Trophoblast cell (in vitro differentiated cells and primary cell): ENCODE data around the gene APOA4.

Experiments used
- DNase-seq, 2 donors: peaks; one replicate each; pipeline ENCODE4 v3.0.0-alpha.2; 2016
- H2AFZ ChIP-seq: 2 replicates; pipeline ENCODE4 v1.6.1; 2013; ENCODE audit warnings: low read length, moderate library complexity, mild to moderate bottlenecking; ENCODE audit not compliant: insufficient read depth, poor library complexity
- H2AK5ac ChIP-seq: 2 replicates; pipeline ENCODE4 v1.6.1; 2013; ENCODE audit warnings: mild to moderate bottlenecking, low read length
- H2BK120ac ChIP-seq: 2 replicates; pipeline ENCODE4 v1.6.1; 2013; ENCODE audit warnings: low read length, mild to moderate bottlenecking, moderate library complexity; ENCODE audit not compliant: insufficient read depth, poor library complexity
- H2BK12ac ChIP-seq: 2 replicates; pipeline ENCODE4 v1.6.1; 2013; ENCODE audit warnings: mild to moderate bottlenecking, low read length, moderate library complexity
- H2BK5ac ChIP-seq: 2 replicates; pipeline ENCODE4 v1.6.1; 2013; ENCODE audit warnings: low read length, low read depth, moderate library complexity, mild to moderate bottlenecking; ENCODE audit not compliant: poor library complexity
- H3K14ac ChIP-seq: 2 replicates; pipeline ENCODE4 v1.6.1; 2013; ENCODE audit warnings: mild to moderate bottlenecking, low read length
- H3K18ac ChIP-seq: 2 replicates; pipeline ENCODE4 v1.6.1; 2013; ENCODE audit warnings: mild to moderate bottlenecking, low read length
- H3K23ac ChIP-seq: 2 replicates; pipeline ENCODE4 v1.6.1; 2013; ENCODE audit warnings: low read length
- H3K27ac ChIP-seq: 2 replicates; pipeline ENCODE4 v1.5.1; 2013; ENCODE audit warnings: low read depth, mild to moderate bottlenecking, inconsistent platforms, low read length, moderate library complexity
- H3K27me3 ChIP-seq: 2 replicates; pipeline ENCODE4 v1.6.1; 2013; ENCODE audit warnings: inconsistent platforms, mild to moderate bottlenecking, low read length, moderate library complexity; ENCODE audit not compliant: insufficient read depth
- H3K36me3 ChIP-seq, 2 experiments: 1 replicate in 1 of 2; 2 replicates in 1 of 2; pipeline ENCODE4 v1.6.1; 2013; ENCODE audit warnings: low read length in 2 of 2, mild to moderate bottlenecking in 2 of 2, moderate library complexity in 1 of 2; ENCODE audit not compliant: insufficient read depth in 2 of 2, control insufficient read depth in 1 of 2
- H3K4ac ChIP-seq: 2 replicates; pipeline ENCODE4 v1.6.1; 2013; ENCODE audit warnings: low read depth, mild to moderate bottlenecking, low read length, moderate library complexity
- H3K4me1 ChIP-seq, 2 experiments: 1 replicate in 1 of 2; 2 replicates in 1 of 2; pipeline ENCODE4 v1.6.1; 2013; ENCODE audit warnings: low read length in 2 of 2, mild to moderate bottlenecking in 2 of 2, moderate library complexity in 1 of 2; ENCODE audit not compliant: insufficient read depth in 2 of 2, control insufficient read depth in 1 of 2
- H3K4me2 ChIP-seq: 2 replicates; pipeline ENCODE4 v1.6.1; 2013; ENCODE audit warnings: inconsistent platforms, mild to moderate bottlenecking, low read length, moderate library complexity
- H3K4me3 ChIP-seq: 2 replicates; pipeline ENCODE4 v1.5.1; 2013; ENCODE audit warnings: mild to moderate bottlenecking, low read depth, low read length, inconsistent platforms
- H3K79me1 ChIP-seq: one replicate; pipeline ENCODE4 v1.6.1; 2013; ENCODE audit warnings: low read length
- H3K79me2 ChIP-seq: 2 replicates; pipeline ENCODE4 v1.6.1; 2013; ENCODE audit warnings: low read length, mild to moderate bottlenecking; ENCODE audit not compliant: control insufficient read depth, insufficient read depth, poor library complexity
- H3K9ac ChIP-seq: 2 replicates; pipeline ENCODE4 v1.6.1; 2013; ENCODE audit warnings: mild to moderate bottlenecking, low read length
- H3K9me3 ChIP-seq: 2 replicates; pipeline ENCODE4 v1.6.1; 2013; ENCODE audit warnings: low read depth, mild to moderate bottlenecking, control low read depth, inconsistent platforms, low read length; ENCODE audit not compliant: insufficient read depth
- H4K12ac ChIP-seq: 2 replicates; pipeline ENCODE4 v1.6.1; 2013; ENCODE audit warnings: low read depth, mild to moderate bottlenecking, low read length, moderate library complexity
- H4K8ac ChIP-seq: 2 replicates; pipeline ENCODE4 v1.6.1; 2013; ENCODE audit warnings: low read depth, mild to moderate bottlenecking, low read length, moderate library complexity
- H4K91ac ChIP-seq: one replicate; pipeline ENCODE4 v1.6.1; 2013; ENCODE audit warnings: low read depth, mild to moderate bottlenecking, low read length, moderate library complexity
- WGBS: extraction: QIAGEN DNeasy Blood & Tissue Kit; methylation state at CpG from one replicate; pipeline ENCODE4 v1.1.7; 2013; ENCODE audit warnings: missing lambda C conversion rate; ENCODE audit not compliant: insufficient read length, insufficient coverage; ENCODE audit errors: extremely low coverage; 5-methylcytosine and 5-hydroxymethylcytosine counted together

APOA4 gene

GRCh38 chr11:116840746-116841296 is 17.7 kb upstream of the APOA4 start:
- no CpG with 5 or more reads among the region's 9 CpGs for WGBS
- Histone ChIP-seq H4K91ac (no peak overlapping the region), H4K12ac (no peak overlapping the region), H3K18ac (no peak overlapping the region), H3K36me3 (peaks cover 8 to 9% of the 10 kb centered on the region in 2 experiments), H3K27ac (no peak overlapping the region), H3K4me3 (no peak overlapping the region), H2BK120ac (no peak overlapping the region), H3K79me2 (no peaks in the 10 kb centered on the region), H3K79me1 (no peaks in the 10 kb centered on the region), H2BK12ac (no peak overlapping the region), H3K4ac (no peak overlapping the region), H3K9me3 (no peaks in the 10 kb centered on the region), H3K23ac (no peak overlapping the region), H2AFZ (no peak overlapping the region), H4K8ac (no peak overlapping the region), H2AK5ac (no peak overlapping the region), H3K4me2 (no peak overlapping the region), H3K9ac (no peak overlapping the region), H3K4me1 (peaks cover 7 to 10% of the 10 kb centered on the region in 2 experiments), H2BK5ac (no peak overlapping the region), H3K27me3 (no peaks in the 10 kb centered on the region), H3K14ac (no peak overlapping the region)
- no peak for DNase-seq

- WGBS: no CpG with 5 or more reads among the region's 6 CpGs
- Histone ChIP-seq H3K79me1 (no peaks in the 10 kb centered on the region), H4K8ac (no peak overlapping the region)
Observed at GRCh38 chr11:116840224-116840745, 17.2 kb upstream of the APOA4 start.

GRCh38 chr11:116838321-116839084 is 15.4 kb upstream of the APOA4 start:
- Histone ChIP-seq H4K12ac (no peak overlapping the region), H4K8ac (no peak overlapping the region), H3K9me3 (no peaks in the 10 kb centered on the region), H3K4me3 (no peak overlapping the region), H3K9ac (no peak overlapping the region), H3K36me3 (peaks cover 1 to 5% of the 10 kb centered on the region in 2 experiments), H3K27me3 (no peaks in the 10 kb centered on the region), H2BK5ac (no peak overlapping the region), H2BK12ac (no peak overlapping the region), H3K4me1 (peaks cover 10 to 12% of the 10 kb centered on the region in 2 experiments), H3K4ac (no peak overlapping the region), H3K79me1 (no peaks in the 10 kb centered on the region), H3K27ac (no peak overlapping the region), H3K4me2 (no peak overlapping the region), H3K23ac (no peak overlapping the region), H3K79me2 (no peaks in the 10 kb centered on the region), H4K91ac (no peak overlapping the region), H2AK5ac (no peak overlapping the region), H3K14ac (no peak overlapping the region), H3K18ac (no peak overlapping the region), H2BK120ac (no peak overlapping the region), H2AFZ (no peak overlapping the region)
- WGBS: no CpG with 5 or more reads among the region's 6 CpGs
- DNase-seq: no peak

More at GRCh38 chr11:116840224-116840745, 17.2 kb upstream of the APOA4 start:
- Histone ChIP-seq H2BK5ac (no peak overlapping the region), H3K79me2 (no peaks in the 10 kb centered on the region), H3K4me2 (no peak overlapping the region), H3K36me3 (peaks cover 8 to 9% of the 10 kb centered on the region in 2 experiments), H3K4me1 (peaks cover 10 to 12% of the 10 kb centered on the region in 2 experiments), H3K14ac (no peak overlapping the region), H3K23ac (no peak overlapping the region), H3K27me3 (no peaks in the 10 kb centered on the region), H3K27ac (no peak overlapping the region), H4K12ac (no peak overlapping the region), H2BK12ac (no peak overlapping the region), H2AK5ac (no peak overlapping the region), H3K9me3 (no peaks in the 10 kb centered on the region), H3K4ac (no peak overlapping the region), H2AFZ (no peak overlapping the region), H3K18ac (no peak overlapping the region), H3K9ac (no peak overlapping the region), H2BK120ac (no peak overlapping the region), H4K91ac (no peak overlapping the region), H3K4me3 (no peak overlapping the region)
- no peak for DNase-seq

- no peak within 1 kb of the TSS for H3K9ac ChIP-seq
- no peak within 1 kb of the TSS for H3K14ac ChIP-seq
- H3K27me3 ChIP-seq: no peaks in the 10 kb centered on the region
- no CpG with 5 or more reads among the region's 19 CpGs for WGBS
- H3K27ac ChIP-seq: no peak within 1 kb of the TSS
- H2AK5ac ChIP-seq: no peak within 1 kb of the TSS
- DNase-seq: no peak
- H3K79me2 ChIP-seq: no peaks in the 10 kb centered on the region
- peaks cover 10 to 12% of the 10 kb centered on the region in 2 experiments for H3K4me1 ChIP-seq
- no peak within 1 kb of the TSS for H2AFZ ChIP-seq
- no peak within 1 kb of the TSS for H2BK120ac ChIP-seq
- H4K91ac ChIP-seq: peak within 1 kb of the TSS; percentile 31
- H3K9me3 ChIP-seq: no peaks in the 10 kb centered on the region
- no peaks in the 10 kb centered on the region for H3K36me3 ChIP-seq
- no peak within 1 kb of the TSS for H3K23ac ChIP-seq
- H4K8ac ChIP-seq: peak within 1 kb of the TSS; percentile 11
- no peak within 1 kb of the TSS for H4K12ac ChIP-seq
- H3K4me2 ChIP-seq: no peak within 1 kb of the TSS
- no peak within 1 kb of the TSS for H3K4ac ChIP-seq
- no peak within 1 kb of the TSS for H3K18ac ChIP-seq
- no peaks in the 10 kb centered on the region for H3K79me1 ChIP-seq
- H2BK5ac ChIP-seq: no peak within 1 kb of the TSS
- no peak within 1 kb of the TSS for H3K4me3 ChIP-seq
- H2BK12ac ChIP-seq: no peak within 1 kb of the TSS
Observed at GRCh38 chr11:116837231-116838091, 14.4 kb upstream of the APOA4 start, which contains the start of gene APOA1. APOA1 (minus strand) TSS chr11:116837622; CDS start chr11:116837387, 235 bp downstream.
